Stimulated activated CD8-positive, alpha-beta memory T cell treated with anti-CD3 and anti-CD28 coated beads, Interleukin-7, amount 100 ng/mL, for 48 hours (primary cell): Measurements from ENCODE around the gene MIOS.
A peak's percentile ranks its signal among the peaks of the same experiment; 100 is the strongest.

Experiments used
- DNase-seq, 2 donors: peaks; one replicate each; pipeline ENCODE4 v3.0.0-alpha.2; 2020; ENCODE audit warnings: low read depth in 1 of 2; ENCODE audit errors: extremely low read depth in 1 of 2

MIOS gene

DNA sequence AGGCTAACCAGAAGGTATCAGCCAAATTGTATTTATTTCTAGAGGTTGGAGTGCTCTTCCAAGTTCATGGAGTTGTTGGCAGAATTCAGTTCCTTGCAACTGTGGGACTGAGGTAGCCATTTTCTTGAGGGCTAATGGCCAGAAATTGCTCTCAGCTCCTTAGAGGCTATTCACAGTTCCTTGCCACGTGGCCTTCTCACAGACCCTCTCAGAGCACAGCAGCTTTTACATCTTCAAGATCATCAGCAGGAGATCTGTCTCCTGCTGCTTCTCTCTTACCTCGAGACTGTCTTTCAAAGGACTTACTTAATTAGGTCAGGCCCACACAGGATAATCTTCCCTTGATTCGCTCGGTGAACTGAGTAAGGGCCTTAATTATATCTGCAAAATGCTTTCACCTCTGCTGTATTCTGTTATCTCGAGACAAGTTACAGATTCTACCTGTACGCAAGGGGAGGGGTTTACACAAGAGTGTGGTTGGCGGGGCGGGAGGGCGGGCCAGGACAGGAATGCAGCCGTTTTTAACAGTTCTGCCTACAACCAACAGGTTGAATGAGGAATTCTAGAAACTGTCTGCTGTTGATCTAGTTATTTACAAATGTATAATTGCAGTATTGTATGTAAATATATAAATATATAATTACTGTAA, 15.0 kb downstream of the MIOS start:
- DNase-seq: no peak

DNA sequence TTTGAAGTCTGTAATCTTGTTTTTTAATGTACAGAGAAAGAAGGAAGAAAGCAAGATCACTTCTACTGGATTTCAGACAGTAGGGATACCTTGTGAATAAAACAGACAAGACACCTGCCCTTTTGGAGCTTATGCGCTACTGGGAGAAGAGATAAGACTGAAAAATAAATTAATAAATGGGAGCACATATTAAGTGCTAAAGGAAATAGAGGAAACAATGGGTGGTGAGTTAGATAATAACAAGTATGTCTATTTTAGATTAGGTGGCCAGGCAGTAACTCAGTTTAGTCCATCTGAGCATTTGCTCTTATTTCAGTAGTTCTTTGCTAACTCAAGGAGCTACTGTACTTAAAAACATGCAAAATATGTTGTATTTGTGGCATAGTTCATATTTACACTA, 15.9 kb downstream of the MIOS start:
- no peak for DNase-seq

DNA sequence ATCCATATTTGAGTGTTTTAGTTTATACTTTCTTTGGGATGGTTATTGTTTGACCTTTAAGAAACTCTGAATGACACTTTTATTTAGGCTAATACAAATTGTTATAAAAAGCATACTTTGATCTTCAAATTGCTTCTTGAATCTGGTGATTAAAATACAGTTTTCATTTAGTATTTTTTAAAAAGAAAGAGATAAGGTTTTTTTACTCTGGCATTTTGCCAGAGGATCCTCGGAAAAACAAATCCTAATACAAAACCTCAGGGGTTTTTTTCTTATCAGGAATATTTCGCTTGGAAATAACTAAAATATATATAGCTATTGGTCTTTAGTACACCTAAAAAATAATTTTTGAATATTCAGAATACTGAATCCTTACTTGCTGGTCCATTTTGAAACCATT, 17.0 kb downstream of the MIOS start:
- no peak for DNase-seq

DNA sequence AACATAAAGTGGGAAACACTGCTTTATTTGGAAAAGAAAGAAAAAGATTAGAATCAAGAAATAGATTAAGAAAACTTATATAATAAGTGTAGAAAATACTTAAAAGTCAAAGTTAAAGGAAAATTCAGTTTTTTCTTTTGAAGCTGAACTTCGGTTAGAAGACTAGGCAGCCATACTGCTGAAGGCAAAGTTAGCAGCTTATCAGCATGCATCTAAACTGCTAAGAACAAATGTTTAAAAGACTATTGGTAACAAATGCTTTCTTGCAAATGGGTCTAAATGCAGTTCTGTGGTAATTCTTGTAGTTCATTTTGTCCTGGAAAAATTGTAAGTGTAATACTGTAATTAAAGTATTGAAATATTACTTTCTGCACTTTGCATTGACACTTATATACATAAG, 18.0 kb downstream of the MIOS start:
- no peak for DNase-seq

DNA sequence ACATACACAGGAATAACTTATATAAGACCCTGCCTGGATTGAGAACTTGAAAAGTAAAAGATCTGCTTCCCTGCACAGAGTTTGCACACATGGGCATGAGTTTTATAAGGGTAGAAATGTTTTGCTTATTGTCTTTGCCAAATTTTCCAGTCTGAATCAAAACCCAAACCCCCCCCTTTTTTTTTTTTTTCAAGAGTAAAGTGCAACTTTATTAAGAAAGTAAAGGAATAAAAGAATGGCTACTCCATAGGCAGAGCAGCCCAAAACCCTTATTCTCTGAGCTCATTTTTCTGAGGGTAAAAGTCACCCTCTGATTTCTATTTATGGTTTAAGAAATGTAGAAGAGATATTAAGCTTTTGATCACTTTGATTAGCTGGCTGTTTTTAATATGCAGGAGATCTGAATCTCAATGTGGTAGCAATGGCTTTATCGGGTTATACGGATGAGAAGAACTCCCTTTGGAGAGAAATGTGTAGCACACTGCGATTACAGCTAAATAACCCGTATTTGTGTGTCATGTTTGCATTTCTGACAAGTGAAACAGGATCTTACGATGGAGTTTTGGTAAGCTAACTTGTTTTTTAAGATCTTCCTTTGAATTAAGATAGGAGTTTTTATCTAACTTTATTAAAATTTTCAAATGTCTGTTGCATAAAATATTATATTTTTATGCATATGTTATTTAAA, 18.7 kb downstream of the MIOS start:
- no peak for DNase-seq

DNA sequence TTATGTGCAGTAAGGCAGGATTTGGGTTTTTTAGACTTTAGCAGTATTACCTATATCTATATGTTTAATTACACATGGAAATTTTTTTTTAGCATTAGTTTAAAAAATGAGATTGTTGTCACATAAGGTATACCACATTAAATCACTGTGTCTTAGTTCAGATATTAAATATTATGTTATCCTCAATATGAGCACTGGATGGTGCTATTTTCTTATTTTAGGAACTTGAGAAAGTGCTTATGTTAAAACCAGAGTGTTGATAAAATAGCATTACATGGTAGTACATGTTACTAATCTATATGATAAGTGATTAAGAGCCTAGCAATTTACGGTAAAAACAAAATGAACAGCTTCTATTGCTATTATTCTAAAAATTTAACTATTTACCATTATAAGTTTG, 28.8 kb downstream of the MIOS start:
- no peak for DNase-seq

DNA sequence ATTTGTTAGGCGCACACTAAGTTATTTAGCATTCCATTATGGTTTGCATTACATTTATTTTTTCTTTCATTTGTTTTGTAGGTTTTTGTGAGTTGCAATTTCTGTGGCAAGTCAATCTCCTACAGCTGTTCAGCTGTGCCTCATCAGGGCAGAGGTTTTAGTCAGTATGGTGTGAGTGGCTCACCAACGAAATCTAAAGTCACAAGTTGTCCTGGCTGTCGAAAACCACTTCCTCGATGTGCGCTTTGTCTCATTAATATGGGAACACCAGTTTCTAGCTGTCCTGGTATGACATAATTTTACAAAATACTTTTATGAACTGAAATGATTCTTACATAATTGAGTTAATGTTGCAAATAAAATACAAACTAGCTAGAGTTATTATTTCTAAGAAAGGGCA, 29.5 kb downstream of the MIOS start:
- no peak for DNase-seq

DNA sequence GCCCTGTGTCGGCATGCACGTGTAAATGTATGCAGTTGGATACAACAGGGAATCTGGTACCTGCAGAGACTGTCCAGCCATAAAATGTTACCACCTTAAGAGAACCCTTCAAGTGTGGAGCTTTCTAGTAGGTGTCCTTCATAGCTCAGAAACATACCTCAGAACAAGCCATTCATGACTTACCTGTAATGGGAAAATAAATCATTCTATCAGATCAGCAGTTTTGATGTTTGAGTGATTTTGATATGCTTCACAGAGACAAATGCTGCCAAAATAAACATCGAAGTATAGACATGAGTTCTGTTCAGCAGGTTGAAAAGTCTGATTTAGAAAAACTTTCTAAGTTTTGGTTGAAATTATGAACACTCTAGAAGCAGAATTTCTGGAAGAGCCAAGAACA, 40.3 kb downstream of the MIOS start:
- no peak for DNase-seq

DNA sequence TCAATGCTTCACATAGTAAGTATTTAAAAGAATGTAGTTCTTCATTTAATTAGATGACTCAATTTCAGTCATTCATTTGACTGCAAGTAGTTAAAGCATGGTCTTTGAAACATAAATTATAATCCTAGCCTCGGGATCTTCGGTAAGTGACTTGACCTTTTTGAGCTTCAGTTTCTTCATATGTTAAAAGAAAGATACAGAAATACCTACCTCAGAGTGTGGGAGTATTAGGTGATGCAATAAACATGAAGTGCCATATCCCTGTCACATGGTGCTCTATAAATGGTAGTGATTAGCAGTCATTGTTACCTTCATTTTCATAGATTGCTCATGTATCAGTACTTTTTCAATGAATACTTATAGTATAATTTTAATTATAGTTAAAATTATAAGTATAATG, 42.6 kb downstream of the MIOS start:
- DNase-seq: no peak

DNA sequence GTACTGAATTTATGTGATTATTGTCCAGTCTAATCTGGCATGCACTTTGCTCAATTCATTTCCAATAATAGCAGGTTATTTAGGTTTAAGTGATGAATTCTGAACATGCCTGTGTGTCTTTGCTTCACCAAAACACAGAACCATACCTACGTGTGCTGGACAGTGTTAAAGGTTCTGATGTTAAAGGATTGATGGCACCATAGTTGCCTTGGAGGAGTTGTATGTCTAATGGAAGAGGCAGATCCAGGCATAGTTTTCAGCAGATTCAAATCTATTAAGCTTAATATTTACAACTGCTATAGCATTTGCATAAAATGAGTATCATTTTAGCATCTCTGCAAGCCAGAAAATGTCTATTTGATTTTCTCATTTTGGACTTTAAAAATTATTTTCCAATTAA, 45.8 kb downstream of the MIOS start:
- no peak for DNase-seq

DNA sequence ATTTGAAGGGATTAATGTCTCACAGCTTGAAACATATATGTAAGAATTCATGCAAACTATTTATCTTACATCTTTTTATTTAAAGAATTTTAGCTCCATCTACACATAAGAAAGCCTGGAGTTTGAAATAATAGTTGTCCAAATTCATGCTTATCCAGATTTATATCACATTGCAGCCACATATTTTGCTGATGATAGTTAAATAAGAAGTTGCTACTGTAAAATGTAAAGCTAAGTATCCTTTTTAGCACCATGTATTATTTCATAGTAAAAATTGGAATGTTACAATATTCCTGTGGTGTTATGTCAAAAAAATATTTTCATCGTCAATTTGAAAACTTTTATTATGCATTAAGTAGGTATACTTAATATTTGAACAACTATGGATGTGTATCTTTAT, 46.5 kb downstream of the MIOS start:
- no peak for DNase-seq

DNA sequence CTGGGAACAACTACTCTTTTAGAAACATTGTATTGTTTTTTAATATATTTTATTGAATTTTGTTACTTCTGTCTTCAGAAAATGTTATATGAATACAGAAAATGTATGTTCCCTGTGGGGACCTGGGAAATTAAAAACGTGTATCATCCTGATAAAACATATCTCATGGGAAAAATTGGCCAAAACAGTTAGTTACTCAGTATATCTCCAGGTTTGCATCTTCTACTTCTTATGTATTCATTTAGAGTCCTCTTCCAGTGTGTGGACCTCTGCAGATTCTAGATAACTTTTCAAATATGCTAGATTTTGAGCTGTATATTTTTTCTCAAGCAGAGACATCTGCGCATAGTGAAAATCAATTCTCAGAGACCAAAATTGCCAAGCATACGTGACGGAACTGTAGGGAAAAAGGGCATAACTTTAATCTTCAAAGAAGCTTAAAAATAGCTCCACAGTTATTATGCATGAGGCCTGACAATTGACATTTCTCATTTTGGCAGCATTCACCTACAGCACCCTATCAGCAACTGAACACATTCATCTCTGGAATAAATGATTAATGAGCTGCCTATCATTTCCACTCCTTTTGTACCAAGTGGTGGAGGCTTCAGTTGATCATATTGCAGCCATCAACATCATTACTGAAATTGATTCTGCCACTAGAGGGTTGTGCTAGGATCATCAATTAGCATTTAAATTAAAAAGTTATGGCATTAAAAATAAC, 47.5 kb downstream of the MIOS start:
- DNase-seq: no peak

DNA sequence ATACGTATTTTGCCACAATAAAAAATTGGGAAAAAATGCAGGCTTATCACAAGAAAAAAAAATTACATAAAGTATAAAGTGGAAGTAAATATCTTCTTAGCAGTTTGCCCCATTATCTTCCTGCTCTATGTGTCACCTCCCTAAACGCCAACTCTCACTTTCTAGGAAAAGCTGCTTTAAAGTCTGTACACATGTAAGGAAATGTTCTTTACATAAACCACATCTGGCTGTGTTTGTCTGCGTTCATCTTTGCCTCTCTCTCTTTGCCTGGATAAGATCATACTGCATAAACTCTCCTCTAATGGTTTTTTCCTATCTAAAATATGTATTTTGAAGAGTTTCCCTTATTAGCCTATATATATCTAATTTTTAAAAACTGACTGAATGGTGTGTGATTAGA, 50.9 kb downstream of the MIOS start:
- no peak for DNase-seq

DNA sequence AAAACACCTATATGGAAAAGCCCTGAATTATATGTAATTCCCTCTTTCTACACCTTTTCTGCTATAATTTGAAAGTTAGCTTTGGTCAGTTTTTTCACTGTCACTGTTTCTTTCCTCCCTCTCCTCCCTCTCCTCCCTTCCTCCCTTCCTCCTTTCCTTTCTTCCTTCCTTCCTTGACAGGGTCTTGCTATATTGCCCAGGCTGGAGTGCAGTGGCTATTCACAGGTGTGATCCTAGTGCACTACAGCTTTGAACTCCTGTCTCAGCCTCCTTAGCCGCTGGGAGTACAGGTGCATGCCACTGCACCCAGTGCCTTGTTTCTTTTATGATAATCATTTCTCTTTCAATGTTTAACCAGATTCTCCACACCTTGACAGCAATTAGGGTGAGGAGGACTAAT, 51.7 kb downstream of the MIOS start:
- DNase-seq: no peak

DNA sequence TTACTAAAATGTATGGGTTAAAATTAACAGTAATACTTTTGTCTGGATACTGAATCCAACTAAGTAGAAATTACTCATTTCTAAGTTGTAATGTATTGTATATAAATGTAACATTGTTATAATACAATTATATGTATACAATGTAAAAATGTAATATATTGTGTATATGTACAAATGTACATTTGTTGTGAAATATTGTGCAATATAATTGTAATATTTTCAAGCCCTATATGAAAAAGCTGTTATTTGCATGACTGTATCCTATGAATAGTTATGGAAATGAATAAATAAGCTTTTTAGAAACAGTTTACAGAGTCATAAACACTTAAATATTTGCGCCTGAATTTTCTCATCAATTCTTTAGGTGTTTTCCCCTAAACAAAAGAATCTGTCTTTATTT, 53.6 kb downstream of the MIOS start:
- no peak for DNase-seq

DNA sequence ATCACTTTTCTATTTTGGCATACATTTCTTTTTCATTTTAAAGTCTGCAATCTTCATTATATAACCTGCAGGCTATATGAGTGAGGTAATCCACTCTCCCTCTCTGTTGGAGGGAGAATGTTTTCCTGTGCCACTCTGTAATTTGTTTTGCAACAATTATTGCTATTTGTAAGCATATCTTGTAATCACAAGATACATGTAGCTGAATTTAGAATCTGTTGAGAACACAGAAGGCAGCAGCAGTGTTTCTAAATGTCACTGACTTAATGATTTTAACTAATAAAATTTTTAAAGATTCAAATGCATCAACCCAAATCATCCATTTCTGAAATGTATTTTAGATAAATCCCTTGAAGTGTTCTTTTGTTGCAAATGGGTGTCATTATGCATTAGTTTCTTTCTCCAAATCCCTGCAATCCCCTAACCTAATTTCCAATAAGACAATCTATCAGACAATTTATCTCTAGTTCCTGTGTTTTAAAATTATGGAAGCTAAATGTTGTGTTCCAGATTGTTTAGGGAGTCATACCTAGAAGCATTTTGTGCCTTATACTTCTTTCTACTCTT, 54.0 kb downstream of the MIOS start:
- DNase-seq: no peak

DNA sequence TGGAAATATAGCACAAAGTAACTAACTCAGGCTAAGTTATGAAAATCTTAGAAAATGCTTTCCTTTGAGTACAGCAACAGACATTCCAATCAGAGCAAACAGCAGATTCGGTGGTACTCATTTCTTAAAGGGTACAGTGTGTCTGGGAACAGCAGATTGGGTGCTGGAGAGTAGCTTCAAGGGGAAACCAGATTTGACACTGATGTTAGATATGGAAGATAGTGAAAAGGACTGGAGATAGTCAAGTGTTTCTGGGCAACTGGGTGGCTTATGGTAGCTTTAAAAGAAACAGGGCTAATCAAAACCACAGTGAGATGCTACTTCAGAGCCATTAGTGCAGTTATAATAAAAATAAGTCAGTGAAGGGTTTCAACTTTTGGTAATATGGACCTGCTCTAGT, 61.8 kb downstream of the MIOS start:
- no peak for DNase-seq

DNA sequence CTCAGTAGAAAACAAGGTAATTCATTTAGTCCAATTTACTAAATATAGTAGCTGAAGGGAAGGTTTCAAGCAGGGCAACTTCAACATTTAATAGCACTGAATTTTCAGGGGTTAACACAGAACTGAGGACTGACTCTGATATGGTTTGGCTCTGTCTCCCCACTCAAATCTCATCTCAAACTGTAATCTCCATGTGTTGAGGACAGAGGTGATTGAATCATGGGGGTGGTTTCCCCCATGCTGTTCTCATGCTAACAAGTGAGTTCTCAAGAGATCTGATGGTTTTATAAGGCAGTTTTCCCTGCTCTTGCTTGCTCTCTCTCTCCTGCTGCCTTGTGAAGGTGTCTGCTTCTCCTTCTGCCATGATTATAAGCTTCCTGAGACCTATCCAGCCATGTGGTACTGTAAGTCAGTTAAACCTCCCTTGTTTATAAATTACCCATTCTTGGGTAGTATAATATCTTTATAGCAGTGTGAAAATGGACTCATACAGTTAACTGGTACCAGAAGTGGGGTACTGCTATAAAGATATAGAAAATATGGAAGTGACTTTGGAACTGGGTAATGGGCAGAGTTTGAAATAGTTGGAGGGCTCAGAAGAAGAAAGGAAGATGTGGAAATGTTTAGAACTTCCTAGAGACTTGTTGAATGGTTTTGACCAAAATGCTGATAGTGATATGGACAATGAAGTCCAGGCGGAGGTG, 64.1 kb downstream of the MIOS start:
- DNase-seq: no peak

DNA sequence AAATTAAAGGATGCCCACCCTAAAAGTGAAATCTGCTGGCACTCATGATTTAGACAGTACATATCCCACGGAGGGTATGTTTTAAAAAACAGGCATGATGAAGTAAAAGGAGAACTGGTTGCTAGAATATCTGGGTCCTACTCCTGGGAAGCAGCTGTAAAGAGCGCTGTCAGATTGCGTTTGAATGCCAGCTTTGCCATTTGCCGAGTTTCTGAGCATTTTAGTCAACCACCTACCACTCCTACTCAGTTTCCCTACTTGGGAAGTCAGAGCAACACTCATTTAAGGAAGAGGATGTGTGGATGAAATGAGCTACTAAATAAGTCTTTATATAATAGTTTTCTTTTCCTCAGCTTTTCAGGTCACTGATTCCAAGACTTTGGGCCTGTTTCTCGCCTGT, 72.7 kb downstream of the MIOS start:
- DNase-seq: no peak

DNA sequence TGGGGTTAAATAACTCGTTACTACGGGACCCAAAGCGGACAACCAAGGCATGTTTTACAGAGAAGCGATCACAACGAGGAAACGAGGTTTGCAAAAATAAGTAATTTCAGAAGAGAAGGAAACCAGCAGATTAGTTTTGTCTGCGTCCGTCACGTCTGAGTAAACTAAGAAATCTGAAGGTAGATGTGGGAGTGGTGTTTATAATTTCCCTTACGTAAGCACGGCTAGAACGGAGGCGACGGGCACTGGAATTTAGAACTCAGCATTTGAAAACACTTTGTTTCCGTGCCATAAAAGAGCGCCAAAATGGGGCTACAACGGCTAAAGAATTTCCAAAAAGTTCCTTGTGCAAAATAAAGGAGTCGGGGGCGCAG, 73.2 kb downstream of the MIOS start:
- DNase-seq: peak in 1 of 2 donors; percentile 14
